LNCaP clone FGC (cell line): Measurements from ENCODE around the gene ZNF189.
"Not testable (repeated sequence)": the region's sequence is repeated elsewhere in the genome, so short reads cannot be mapped to it uniquely, and the experiment has no call there.

Experiments used
- DNase-seq: peaks from one replicate; pipeline ENCODE4 v3.0.0-alpha.2; 2011; ENCODE audit warnings: low read depth
- H3K4me3 ChIP-seq: 2 replicates; pipeline ENCODE4 v1.5.1; 2011; ENCODE audit warnings: mild to moderate bottlenecking, low read depth, low read length, control low read depth
- TF ChIP-seq, protein P1 (sequence below): IDR thresholded peaks from 2 replicates; pipeline ENCODE4 v1.5.1; 2012; ENCODE audit warnings: mild to moderate bottlenecking; ENCODE audit not compliant: control insufficient read depth, insufficient read depth; ENCODE audit errors: extremely low read depth

Gene ZNF189

DNA sequence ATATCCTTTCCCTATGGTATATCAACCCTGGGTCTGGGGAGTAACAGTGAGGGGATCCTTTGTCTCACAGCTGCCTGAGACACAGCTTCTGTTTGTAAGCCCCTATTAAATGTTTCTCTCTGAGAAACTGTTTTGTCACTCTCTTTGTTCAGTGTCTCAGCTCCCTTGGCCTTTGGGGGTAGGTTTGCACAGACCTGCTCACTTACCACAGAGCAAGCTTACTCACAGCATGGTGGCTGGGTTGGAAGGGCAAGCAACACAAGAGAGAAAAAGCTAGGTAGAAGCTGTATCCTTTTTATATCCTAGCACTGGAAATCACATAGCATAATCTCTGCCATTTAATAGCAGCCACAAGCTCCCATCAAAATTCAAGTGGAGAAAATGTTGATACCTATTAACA is 18.4 kb upstream of the ZNF189 start:
- no peak for DNase-seq
- H3K4me3 ChIP-seq = no peak overlapping the region
- TF ChIP-seq, protein P1, sequence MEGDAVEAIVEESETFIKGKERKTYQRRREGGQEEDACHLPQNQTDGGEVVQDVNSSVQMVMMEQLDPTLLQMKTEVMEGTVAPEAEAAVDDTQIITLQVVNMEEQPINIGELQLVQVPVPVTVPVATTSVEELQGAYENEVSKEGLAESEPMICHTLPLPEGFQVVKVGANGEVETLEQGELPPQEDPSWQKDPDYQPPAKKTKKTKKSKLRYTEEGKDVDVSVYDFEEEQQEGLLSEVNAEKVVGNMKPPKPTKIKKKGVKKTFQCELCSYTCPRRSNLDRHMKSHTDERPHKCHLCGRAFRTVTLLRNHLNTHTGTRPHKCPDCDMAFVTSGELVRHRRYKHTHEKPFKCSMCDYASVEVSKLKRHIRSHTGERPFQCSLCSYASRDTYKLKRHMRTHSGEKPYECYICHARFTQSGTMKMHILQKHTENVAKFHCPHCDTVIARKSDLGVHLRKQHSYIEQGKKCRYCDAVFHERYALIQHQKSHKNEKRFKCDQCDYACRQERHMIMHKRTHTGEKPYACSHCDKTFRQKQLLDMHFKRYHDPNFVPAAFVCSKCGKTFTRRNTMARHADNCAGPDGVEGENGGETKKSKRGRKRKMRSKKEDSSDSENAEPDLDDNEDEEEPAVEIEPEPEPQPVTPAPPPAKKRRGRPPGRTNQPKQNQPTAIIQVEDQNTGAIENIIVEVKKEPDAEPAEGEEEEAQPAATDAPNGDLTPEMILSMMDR = no peak

DNA sequence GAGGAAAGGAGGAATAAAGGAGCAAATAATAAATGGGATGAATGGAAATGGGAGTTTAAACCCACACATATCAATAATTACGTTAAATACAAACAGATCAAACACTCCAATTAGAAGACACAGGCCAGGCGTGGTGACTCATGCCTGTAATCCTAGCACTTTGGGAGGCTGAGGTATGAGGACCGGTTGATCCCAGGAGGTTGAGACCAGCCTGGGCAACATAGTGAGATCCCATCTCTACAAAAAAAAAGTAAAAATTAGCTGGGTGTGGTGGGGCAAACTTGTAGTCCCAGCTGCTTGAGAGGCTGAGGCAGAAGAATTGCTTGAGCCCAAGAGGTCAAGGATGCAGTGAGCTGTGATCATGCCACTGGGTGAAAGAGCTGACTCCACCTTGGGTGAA is 17.5 kb upstream of the ZNF189 start:
- H3K4me3 ChIP-seq = no peak overlapping the region
- DNase-seq = no peak
- TF ChIP-seq, protein P1 = no peak

DNA sequence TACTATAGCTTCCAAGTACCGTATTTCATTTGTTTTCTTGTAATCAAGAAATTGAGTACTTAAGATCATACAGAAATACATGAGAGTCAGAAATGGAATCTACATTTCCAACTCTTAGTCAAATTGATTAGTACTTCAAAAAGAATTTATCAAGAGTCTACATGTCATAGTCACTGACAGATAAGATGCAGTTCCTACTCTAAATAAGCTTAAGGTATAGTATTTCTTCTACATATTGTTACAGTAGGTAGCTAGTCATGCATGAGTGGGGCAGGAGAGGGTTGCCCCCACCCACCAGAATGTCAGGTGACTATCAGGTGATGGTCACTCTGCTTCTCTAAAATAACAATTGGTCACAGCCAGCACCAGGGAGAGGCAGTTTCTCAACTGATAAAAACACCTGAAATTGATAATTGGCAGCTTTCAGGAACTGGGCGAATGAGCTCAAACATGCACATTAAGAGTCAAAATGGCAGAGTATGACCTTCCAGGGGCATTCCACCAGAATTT is 16.8 kb upstream of the ZNF189 start:
- no peak overlapping the region for H3K4me3 ChIP-seq
- TF ChIP-seq, protein P1 = no peak
- no peak for DNase-seq

DNA sequence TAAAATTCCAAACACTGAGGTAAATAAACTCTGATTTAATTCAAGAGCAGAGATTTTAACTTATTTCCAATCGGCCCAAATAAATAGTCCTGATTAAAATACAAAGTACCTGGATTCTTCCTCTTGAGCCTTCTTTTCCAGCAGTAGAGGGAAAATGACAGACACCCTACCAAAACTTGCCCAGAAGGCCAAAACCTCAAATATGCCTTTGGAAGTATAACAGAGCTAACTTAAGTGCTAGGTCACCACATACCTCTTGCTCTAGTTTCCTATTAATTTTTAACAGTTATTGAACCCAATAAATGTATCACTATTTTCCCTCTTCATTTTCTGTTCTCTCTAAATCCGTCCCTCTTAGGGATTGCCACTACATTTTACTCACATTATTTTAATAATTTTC is 15.3 kb upstream of the ZNF189 start:
- H3K4me3 ChIP-seq = no peak overlapping the region
- TF ChIP-seq, protein P1 = no peak
- no peak for DNase-seq

DNA sequence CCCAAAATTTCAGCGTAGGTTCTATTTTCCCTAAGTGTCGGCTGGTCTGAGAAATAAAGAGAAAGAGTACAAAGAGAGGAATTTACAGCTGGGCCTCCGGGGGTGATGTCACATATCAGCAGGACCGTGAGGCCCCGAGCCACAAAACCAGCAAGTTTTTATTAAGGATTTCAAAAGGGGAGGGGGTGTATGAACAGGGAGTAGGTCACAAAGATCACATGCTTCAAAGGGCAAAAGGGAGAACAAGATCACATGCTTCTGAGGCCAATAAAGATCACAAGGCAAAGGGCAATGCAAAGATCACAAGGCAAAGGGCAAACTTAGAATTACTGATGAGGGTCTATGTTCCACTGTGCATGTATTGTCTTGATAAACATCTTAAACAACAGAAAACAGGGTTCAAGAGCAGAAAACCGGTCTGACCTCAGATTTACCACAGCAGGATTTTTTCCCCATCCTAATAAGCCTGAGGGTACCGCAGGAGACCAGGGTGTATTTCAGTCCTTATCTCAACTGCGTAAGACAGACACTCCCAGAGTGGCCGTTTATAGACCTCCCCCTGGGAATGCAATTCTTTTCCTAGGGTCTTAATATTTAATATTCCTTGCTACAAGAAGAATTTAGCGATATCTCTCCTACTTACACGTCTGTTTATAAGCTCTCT is 13.6 kb upstream of the ZNF189 start, which contains the start of gene BAAT:
BAAT (minus strand) TSS at position 134 of the 664 bp plus-strand sequence. CDS start 13,602 bp downstream, outside the sequence.
- not testable (repeated sequence) for DNase-seq, H3K4me3 ChIP-seq

DNA sequence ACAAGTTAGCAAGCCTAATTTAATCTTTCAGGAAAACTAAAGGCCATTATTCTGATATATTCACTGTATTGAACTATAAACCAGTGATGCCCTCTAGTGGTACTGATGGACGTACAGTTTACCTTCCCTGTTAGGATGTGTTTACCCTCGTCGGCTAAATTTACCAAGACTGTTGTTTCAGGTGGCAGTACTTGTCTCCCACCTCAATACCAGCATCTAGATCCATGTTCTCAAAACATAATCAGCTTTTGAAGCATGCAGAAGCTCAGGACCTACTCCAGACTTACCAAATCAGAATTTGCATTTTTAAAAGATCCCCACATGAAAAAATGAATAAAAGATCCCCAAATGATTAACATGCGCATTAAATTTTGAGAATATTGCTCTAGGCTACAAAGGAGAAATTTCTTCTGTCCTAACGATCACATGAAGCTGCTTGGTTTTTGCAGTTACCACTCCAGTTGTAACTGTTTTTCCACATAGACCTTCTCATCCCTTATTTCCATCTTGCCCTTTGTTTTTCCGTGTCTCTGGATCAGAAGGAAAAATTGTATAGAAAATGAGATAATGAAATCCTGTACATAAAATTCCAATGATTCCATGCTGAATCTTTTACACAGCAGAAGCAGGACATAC is 10.7 kb upstream of the ZNF189 start:
- TF ChIP-seq, protein P1 = peak; percentile 82
- DNase-seq = peak; percentile 78
- no peak overlapping the region for H3K4me3 ChIP-seq

DNA sequence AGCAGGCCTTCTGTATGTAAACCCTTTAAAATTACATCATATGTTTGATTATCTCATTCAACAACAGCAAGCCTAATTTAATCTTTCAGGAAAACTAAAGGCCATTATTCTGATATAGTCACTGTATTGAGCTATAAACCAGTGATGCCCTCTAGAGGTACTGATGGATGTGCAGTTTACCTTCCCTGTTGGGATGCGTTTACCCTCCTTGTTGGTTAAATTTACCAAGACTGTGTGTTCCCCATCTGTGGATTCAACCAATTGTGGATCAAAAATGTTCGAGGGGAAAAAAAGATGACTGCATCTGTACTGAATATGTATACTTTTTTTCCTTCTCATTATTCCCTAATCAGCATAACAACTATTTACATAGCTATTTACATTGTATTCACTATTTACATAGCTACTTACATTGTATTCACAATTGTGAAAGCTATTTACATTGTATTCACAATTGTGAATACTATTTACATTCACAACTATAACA is 10.1 kb upstream of the ZNF189 start:
- TF ChIP-seq, protein P1 = peak; percentile 78
- DNase-seq = peak; percentile 49
- H3K4me3 ChIP-seq = no peak overlapping the region
